Uterus (tissue), 2 donors: ENCODE results near the gene EED.

Source experiments
- POLR2A ChIP-seq, 2 donors: fragments of 450-650 bp; IDR thresholded peaks; one replicate each; pipeline ENCODE4 v1.6.1; 2016; ENCODE audit warnings: antibody characterized with exemption in 2 of 2, mild to moderate bottlenecking in 1 of 2, moderate library complexity in 1 of 2
- TF ChIP-seq, protein P1 (sequence below), 4 experiments: fragments of 200-600 bp in 2 of 4; fragments of 450-650 bp in 2 of 4; sonication (generic) in 2 of 4; IDR thresholded peaks; one replicate each; pipeline ENCODE4 v1.5.1; 2016 to 2019; ENCODE audit warnings: antibody characterized with exemption in 4 of 4, mild to moderate bottlenecking in 2 of 4, moderate library complexity in 1 of 4

DNA sequence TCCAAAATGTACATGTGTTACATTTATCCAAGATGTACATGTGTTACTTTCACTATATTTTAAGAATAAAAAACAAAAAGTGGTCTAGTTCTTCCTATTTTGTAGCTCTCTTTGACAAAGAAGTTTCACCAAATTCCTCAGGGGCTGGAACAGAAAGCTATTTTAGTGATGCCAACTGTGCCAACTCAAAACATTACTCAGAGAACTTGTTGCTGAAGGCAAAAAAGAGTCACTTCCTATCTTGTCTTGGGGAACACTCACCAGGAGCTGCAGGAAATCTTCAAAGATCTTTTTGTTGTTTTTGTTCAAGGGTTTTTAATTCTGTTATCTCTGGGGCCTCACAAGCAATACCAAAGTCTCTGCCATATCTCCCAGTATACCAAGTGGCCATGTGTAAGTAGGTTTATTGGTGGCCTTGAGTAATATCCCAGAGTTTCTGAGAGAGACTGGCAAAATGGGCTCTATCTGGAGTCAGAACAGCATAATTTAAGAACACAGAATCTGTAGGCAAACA lies 13.6 kb upstream of the EED start:
- TF ChIP-seq, protein P1, sequence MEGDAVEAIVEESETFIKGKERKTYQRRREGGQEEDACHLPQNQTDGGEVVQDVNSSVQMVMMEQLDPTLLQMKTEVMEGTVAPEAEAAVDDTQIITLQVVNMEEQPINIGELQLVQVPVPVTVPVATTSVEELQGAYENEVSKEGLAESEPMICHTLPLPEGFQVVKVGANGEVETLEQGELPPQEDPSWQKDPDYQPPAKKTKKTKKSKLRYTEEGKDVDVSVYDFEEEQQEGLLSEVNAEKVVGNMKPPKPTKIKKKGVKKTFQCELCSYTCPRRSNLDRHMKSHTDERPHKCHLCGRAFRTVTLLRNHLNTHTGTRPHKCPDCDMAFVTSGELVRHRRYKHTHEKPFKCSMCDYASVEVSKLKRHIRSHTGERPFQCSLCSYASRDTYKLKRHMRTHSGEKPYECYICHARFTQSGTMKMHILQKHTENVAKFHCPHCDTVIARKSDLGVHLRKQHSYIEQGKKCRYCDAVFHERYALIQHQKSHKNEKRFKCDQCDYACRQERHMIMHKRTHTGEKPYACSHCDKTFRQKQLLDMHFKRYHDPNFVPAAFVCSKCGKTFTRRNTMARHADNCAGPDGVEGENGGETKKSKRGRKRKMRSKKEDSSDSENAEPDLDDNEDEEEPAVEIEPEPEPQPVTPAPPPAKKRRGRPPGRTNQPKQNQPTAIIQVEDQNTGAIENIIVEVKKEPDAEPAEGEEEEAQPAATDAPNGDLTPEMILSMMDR (IDR thresholded peaks at IDR 0.05) = no peak
- no peak for TF ChIP-seq POLR2A (IDR thresholded peaks at IDR 0.05)
